Activated CD4-positive, alpha-beta T cell treated with anti-CD3 and anti-CD28 coated beads, Interleukin-10, Interleukin-2, amounts not matched to agents 100 ng/mL and 50 ng/mL, durations not matched to agents 16 hours and 8 hours (primary cell): ENCODE measurements around the gene MRPL41.
"Not testable (repeated sequence)": the region's sequence is repeated elsewhere in the genome, so short reads cannot be mapped to it uniquely, and the experiment has no call there.

Experiments
- DNase-seq: peaks from one replicate; pipeline ENCODE4 v3.0.0-alpha.2; 2020

Gene MRPL41

DNA sequence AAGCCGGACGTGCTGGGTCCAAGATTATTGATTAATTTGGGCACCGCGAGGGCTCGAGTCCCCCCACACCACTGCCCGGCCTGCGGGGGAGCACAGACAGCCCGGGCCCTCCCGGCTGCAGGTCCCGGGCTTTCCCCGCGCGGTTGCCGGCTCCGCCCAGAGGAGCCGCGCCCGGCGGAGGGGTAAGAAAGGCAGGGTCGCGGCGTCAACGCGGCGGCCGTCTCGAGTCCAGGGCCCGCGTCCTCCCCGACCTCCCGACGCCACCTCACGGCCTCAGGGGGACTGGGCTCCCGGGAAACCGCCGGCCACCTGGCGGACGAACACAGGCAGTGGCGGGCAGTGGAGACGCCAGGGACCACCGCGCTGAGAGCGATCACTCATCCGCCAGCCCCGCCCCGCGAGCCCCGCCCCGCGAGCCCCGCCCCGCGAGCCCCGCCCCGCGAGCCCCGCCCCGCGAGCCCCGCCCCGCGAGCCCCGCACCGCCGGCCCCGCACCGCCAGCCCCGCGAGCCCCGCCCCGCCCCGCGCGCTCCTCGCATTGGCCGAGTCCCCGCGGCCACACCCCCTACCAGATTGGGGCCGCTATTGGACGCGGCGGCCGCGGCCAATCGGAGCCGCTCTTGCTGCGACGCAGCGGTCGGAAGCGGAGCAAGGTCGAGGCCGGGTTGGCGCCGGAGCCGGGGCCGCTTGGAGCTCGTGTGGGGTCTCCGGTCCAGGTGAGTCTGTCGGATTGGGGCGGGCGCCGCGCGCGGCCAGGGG is at the start of gene MRPL41:
MRPL41 (plus strand) TSS at position 616 of the 758 bp plus-strand sequence. CDS start 203 bp downstream, outside the sequence.
- DNase-seq: peak; percentile 93

- no peak for DNase-seq
These were observed 49.4 kb upstream of the MRPL41 start for GRCh38 chr9:137502008-137502911.

DNA sequence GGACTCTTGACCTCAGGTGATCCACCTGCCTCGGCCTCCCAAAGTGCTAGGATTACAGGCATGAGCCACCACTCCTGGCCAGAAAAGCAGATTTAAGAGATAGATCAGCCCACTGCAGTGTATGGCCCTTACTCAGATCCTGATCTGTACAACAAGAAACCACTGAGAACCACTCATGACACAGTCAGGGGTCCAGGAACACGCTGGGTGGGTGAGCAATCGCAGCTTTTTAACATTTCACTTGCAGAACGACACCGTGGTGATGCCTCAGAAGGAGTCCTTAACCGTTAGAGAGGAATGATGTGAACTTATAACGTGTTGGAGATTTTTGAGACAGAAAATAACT is 47.3 kb upstream of the MRPL41 start:
- DNase-seq: no peak

GRCh38 chr9:137505421-137506140 is 46.1 kb upstream of the MRPL41 start:
- DNase-seq: no peak

GRCh38 chr9:137506274-137506673 is 45.4 kb upstream of the MRPL41 start:
- no peak for DNase-seq

- DNase-seq: no peak
These were observed 44.9 kb upstream of the MRPL41 start for GRCh38 chr9:137506702-137507171.

- DNase-seq: no peak
These were observed 42.5 kb upstream of the MRPL41 start for GRCh38 chr9:137509198-137509597.

DNA sequence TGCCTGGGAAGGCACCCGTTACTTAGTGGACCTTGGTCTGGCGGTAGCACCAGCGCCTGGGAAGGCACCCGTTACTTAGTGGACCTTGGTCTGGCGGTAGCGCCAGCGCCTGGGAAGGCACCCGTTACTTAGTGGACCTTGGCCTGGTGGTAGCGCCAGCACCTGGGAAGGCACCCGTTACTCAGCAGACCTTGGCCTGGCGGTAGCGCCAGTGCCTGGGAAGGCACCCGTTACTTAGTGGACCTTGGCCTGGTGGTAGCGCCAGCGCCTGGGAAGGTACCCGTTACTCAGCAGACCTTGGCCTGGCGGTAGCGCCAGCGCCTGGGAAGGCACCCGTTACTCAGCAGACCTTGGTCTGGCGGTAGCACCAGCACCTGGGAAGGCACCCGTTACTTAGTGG is 40.6 kb upstream of the MRPL41 start:
- not testable (repeated sequence) for DNase-seq

- no peak for DNase-seq
These were observed 39.8 kb upstream of the MRPL41 start for GRCh38 chr9:137511758-137512463.

- DNase-seq: not testable (repeated sequence)
These were observed 38.5 kb upstream of the MRPL41 start for GRCh38 chr9:137513136-137513535.

- not testable (repeated sequence) for DNase-seq
These were observed 37.7 kb upstream of the MRPL41 start for GRCh38 chr9:137513801-137514570.

DNA sequence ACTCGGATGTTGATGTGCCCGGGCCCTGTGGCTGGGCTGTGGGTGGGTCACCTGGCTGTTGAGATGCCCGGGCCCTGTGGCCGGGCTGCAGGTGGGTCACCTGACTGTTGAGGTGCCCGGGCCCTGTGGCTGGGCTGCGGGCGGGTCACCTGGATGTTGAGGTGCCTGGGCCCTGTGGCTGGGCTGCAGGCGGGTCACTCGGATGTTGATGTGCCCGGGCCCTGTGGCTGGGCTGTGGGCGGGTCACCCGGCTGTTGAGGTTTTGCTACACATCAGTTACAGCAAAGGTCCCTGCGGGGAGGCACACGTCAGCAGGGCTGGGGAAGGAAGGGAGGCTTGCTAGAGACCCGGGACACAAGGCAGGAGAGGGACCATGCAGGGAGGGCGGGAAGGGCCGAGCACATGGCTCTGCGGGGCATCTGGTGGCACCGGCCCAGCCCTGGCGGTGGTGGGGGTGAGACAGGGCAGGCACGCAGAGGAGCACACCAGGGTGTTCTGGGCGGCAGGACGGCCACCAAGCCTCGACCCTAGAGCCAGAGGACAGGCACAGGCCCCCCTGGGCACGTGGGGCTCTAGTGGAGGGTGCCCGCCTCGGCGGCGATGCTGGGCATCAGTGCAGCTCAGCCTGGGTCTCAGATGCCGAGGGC is 36.9 kb upstream of the MRPL41 start:
- no peak for DNase-seq

DNA sequence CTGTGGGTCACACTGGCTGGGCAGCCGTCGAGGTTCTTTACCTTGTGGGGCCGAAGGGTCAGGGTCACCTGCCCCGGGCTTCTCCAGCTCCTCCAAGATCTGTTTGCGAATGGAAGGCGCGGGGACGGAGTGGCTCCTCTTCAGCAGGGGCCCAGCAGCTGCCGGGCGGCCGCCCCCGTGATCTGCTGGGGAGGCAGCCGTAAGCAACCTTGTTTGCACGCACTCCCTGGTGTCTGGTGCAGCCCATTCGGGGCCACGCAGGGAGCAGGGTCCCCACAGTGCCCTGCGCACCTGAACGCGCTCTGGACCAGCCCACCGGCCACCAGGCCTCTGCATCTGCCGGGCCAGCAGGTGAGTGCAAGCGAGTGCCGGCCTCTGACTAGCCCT is 36.3 kb upstream of the MRPL41 start:
- no peak for DNase-seq

- no peak for DNase-seq
These were observed 35.3 kb upstream of the MRPL41 start for GRCh38 chr9:137516144-137516917.

DNA sequence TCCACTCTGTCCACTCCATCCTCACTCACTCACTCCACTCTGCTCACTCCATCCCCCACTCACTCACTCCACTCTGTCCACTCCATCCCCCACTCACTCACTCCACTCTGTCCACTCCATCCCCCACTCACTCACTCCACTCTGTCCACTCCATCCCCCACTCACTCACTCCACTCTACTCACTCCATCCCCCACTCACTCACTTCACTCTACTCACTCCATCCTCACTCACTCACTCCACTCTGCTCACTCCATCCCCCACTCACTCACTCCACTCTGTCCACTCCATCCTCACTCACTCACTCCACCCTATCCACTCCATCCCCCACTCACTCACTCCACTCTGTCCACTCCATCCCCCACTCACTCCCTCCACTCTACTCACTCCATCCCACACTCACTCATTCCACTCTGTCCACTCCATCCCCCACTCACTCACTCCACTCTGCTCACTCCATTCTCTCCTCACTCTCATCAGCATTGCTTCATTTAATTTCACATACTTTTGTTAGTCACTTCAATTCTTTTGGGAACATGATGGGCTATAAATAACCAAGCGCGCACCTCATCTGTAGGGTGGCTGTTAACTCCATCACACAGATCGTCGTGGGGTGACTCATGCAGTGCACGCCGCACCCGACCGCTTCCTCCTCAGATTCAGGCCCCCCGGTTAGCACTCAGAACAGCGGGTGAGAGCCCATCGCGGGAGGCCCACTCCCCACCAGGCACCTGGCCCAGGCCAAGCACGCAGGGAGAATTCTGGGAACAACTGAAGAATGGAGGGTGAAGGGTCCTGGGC is 32.8 kb upstream of the MRPL41 start:
- DNase-seq: not testable (repeated sequence)

GRCh38 chr9:137519553-137519952 is 32.1 kb upstream of the MRPL41 start:
- no peak for DNase-seq

DNA sequence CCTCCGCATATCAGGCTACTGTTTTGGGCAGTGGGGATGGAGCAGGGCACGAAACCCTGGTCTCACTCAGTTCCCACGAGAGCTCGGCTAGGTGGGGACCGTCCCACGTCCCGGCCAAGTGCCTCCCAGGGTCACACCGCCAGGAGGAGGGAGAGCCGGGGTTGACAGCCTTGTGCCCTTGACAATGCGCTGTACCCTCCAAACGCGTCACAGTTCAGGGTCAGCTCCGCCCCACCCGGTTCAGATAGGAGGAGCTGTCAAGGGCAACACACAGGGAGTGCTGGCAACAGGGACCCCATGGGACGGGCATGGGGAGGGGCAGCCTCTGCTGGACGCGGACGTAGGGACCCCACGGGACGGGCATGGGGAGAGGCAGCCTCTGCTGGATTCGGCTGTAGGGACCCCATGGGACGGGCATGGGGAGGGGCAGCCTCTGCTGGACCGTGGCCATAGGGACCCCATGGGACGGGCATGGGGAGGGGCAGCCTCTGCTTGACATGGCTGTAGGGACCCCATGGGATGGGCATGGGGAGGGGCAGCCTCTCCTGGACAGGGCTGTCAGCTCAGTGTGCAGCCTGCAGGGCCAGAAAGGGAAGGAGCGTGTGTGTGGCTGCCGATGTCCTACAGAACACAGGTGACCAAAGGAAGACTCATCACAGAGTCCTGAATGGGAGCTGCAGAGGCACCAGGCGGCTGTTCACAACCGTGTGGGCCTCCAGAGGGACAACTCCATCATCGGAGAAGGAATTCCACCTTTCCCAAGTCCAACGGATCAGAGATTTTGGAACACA is 30.9 kb upstream of the MRPL41 start:
- DNase-seq: no peak

GRCh38 chr9:137521405-137521985 is 30.2 kb upstream of the MRPL41 start:
- no peak for DNase-seq
